AG04450 (cell line): Measurements from ENCODE around the gene LRRC34. TPM values are rescaled to one million over a fixed set of nuclear protein-coding genes. Genes with fewer than 3 reads are reported as not detected.

Source experiments
- CTCF ChIA-PET: fragments of 300-600, 350-600 bp; formaldehyde crosslinking; extraction: SDS; loops from one replicate; lab custom pipeline; 2022; ENCODE audit warnings: antibody characterized with exemption, inconsistent platforms; lab: Charles Lee
- POLR2A ChIA-PET: fragments of 350-600 bp; formaldehyde crosslinking; extraction: SDS; loops from one replicate; lab custom pipeline; 2021; ENCODE audit warnings: antibody characterized with exemption, inconsistent platforms; lab: Yijun Ruan, JAX
- DNase-seq: peaks from one replicate; pipeline ENCODE4 v3.0.0-alpha.2; 2011; ENCODE audit warnings: low read depth, low spot score
- H3K27ac ChIP-seq: one replicate; pipeline ENCODE4 v1.5.1; 2012; ENCODE audit warnings: low read depth, low read length, control low read depth
- H3K27me3 ChIP-seq: one replicate; pipeline ENCODE4 v1.6.0; 2012; ENCODE audit warnings: low read length; ENCODE audit not compliant: control insufficient read depth, insufficient read depth
- H3K4me3 ChIP-seq: 2 replicates; pipeline ENCODE4 v1.5.1; 2011; ENCODE audit warnings: mild to moderate bottlenecking, low read depth, low read length, control low read depth
- H3K9me3 ChIP-seq: 2 replicates; pipeline ENCODE4 v1.5.1; 2012; ENCODE audit warnings: low read length; ENCODE audit not compliant: control insufficient read depth, insufficient read depth
- CTCF ChIP-seq: IDR thresholded peaks from 2 replicates; pipeline ENCODE4 v1.5.1; 2011; ENCODE audit warnings: low read depth, low read length, control low read depth, inconsistent platforms
- polyA plus RNA-seq: library from polyadenylated mRNA; depleted of rRNA; stranded (reverse); fragments of >200 nt; gene quantifications from 2 replicates; pipeline ENCODE4 v1.2.3, GENCODE V29; 2011

The LRRC34 gene
- polyA plus RNA-seq, 1 experiment, result 2.3 TPM

GRCh38 chr3:169787791-169788190 is 24.9 kb downstream of the LRRC34 start:
- CTCF ChIA-PET, result no interaction called here
- no peaks in the 10 kb centered on the region for H3K27me3 ChIP-seq
- TF ChIP-seq CTCF, result no peak
- no peaks in the 10 kb centered on the region for H3K9me3 ChIP-seq
- no peak for DNase-seq
- no peak overlapping the region for H3K27ac ChIP-seq
- H3K4me3 ChIP-seq, result no peak overlapping the region
- POLR2A ChIA-PET, result no interaction called here

GRCh38 chr3:169787120-169787519 is 25.6 kb downstream of the LRRC34 start:
- TF ChIP-seq CTCF, result no peak
- CTCF ChIA-PET, result interaction anchor here (0.6 kb wide), 1 partner anchor 70 kb away, joined by 3 read pairs; no protein-coding TSS in a partner anchor
- DNase-seq, result no peak
- no peaks in the 10 kb centered on the region for H3K9me3 ChIP-seq
- H3K4me3 ChIP-seq, result no peak overlapping the region
- no peak overlapping the region for H3K27ac ChIP-seq
- no peaks in the 10 kb centered on the region for H3K27me3 ChIP-seq
- POLR2A ChIA-PET, result no interaction called here

- H3K4me3 ChIP-seq, result no peak overlapping the region
- CTCF ChIA-PET, result no interaction called here
- H3K27me3 ChIP-seq, result no peaks in the 10 kb centered on the region
- DNase-seq, result no peak
- no peak for TF ChIP-seq CTCF
- POLR2A ChIA-PET, result no interaction called here
- H3K27ac ChIP-seq, result no peak overlapping the region
- no peaks in the 10 kb centered on the region for H3K9me3 ChIP-seq
Measured at GRCh38 chr3:169781209-169781855, 31.4 kb downstream of the LRRC34 start.

- Histone ChIP-seq H3K9me3 (no peaks in the 10 kb centered on the region), H3K27ac (no peak overlapping the region), H3K27me3 (no peaks in the 10 kb centered on the region), H3K4me3 (no peak overlapping the region)
- ChIA-PET CTCF (interaction anchor here (1.1 kb wide), 1 partner anchor 84 kb away, joined by 4 read pairs; no protein-coding TSS in a partner anchor), POLR2A (no interaction called here)
- no peak for DNase-seq
- no peak for TF ChIP-seq CTCF
Measured at GRCh38 chr3:169780742-169781141, 32.0 kb downstream of the LRRC34 start.

- no peak overlapping the region for H3K4me3 ChIP-seq
- no peaks in the 10 kb centered on the region for H3K27me3 ChIP-seq
- no peak for TF ChIP-seq CTCF
- ChIA-PET CTCF (no interaction called here), POLR2A (no interaction called here)
- H3K27ac ChIP-seq, result no peak overlapping the region
- peaks cover 3% of the 10 kb centered on the region; the same call in 1 of the 2 replicates for H3K9me3 ChIP-seq
- no peak for DNase-seq
Measured at GRCh38 chr3:169777822-169778221, 34.9 kb downstream of the LRRC34 start.
